ENCODE data around the gene KRTAP2-3.
"Not testable (repeated sequence)": the region's sequence is repeated elsewhere in the genome, so short reads cannot be mapped to it uniquely, and the experiment has no call there.

KRTAP2-3 gene

DNA sequence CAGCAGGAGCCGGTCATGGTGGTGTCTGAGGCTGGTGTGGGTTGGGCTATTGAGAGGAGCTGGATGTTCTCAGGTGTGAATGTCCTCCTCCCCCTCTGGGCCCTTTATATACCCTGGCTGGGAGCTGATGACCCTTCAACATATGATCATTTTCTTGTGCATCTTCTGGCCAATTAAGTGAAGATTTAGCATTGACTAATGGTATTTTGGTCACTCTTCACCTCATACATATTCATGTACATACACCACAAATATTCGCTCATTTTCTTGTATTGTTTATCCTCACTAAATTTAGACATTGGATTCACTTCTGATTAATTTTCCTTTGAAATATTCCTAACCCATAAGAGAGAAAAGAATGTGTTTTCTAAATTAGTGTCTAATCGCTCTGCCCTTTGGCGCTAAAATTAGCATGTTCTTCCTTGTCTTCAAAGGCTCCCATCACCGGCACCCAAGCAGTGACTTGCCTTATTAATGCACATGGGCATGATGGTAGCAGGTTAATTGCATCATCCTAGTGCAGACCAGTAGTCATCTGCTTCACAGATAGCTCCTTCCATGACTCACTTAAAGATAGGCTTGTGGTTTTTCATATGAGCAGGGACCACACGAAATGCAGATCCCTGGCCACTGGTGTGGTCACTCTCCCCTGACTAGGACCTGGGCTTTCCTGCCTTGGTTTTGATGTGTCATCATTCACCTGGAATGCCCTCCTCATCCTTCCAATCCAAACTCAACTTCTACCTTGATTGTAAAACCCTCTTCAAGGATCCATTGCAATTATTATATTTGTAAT lies 6.1 kb upstream of the KRTAP2-3 start, which contains the start of gene KRTAP2-4:
TSS of gene KRTAP2-4 (minus strand) at position 51 of the 796 bp plus-strand sequence. CDS start at position 17, 34 bp downstream.
- no peak for DNase-seq

DNA sequence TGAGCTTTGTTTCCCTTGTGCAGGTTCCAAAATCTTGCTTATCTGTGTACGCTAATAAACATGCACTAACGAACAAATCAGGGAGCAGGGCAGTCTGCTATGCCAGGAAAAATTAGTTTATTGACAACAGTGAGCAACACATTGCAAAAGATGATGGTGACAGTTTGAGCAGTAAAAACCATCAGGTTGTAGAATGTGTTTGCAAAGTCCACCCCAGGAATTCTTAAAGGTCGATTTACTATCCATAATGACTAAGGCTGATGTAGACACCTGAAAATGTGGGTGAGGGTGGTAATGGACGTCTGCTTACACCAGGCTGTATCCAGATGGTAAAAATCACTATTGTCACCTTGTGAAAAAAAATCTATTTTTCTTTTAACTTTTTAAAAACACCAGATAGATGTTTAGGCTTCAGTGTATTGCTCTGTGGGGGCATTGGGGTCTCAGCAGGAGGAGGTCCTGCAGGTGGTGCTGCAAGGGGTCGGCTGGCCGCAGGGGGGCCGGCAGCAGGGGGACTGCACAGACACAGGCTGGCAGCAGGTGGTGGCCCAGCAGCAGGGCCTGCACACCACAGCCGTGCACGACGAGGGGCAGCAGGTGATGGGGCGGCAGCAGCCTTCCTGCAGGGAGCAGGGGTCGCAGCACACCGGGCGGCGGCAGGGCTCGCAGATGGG lies 5.2 kb upstream of the KRTAP2-3 start:
- DNase-seq = not testable (repeated sequence)

- no peak for DNase-seq
Observed at GRCh38 chr17:41064301-41064700, 4.4 kb upstream of the KRTAP2-3 start.

- DNase-seq = no peak
Observed at GRCh38 chr17:41063449-41063848, 3.5 kb upstream of the KRTAP2-3 start.

DNA sequence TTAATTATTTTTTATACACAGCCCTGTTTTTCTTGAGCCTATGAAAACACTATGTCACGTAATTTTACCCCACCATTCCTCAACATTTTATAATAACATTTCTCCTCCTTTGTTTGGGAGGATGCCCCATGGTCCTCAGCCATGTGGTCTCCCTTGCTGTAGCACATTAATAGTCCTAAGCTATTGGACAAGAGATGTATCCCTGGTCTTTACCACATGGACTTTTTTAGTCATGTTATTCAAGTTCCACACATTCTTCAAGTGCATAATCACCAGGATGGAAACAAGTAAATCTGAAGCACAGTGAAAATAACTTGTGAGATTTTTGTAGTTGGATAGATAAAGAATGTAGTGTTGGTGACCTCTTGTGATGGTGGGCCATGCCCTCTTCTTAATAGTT lies 2.0 kb upstream of the KRTAP2-3 start:
- no peak for DNase-seq

- DNase-seq = not testable (repeated sequence)
Observed at GRCh38 chr17:41059276-41060051, 450 bp downstream of the KRTAP2-3 start.

GRCh38 chr17:41058741-41059140 lies 1.2 kb downstream of the KRTAP2-3 start:
- no peak for DNase-seq

GRCh38 chr17:41057547-41057946 lies 2.4 kb downstream of the KRTAP2-3 start:
- DNase-seq = no peak

GRCh38 chr17:41055130-41055529 lies 4.8 kb downstream of the KRTAP2-3 start, which contains the start of gene KRTAP2-2:
TSS of gene KRTAP2-2 (minus strand) at chr17:41055230. CDS start at chr17:41055211, 19 bp downstream.
- DNase-seq = not testable (repeated sequence)

- not testable (repeated sequence) for DNase-seq
Observed at GRCh38 chr17:41054556-41054955, 5.4 kb downstream of the KRTAP2-3 start.

- DNase-seq = no peak
Observed at GRCh38 chr17:41054025-41054424, 5.9 kb downstream of the KRTAP2-3 start.

GRCh38 chr17:41052566-41052965 lies 7.3 kb downstream of the KRTAP2-3 start:
- DNase-seq = no peak

DNA sequence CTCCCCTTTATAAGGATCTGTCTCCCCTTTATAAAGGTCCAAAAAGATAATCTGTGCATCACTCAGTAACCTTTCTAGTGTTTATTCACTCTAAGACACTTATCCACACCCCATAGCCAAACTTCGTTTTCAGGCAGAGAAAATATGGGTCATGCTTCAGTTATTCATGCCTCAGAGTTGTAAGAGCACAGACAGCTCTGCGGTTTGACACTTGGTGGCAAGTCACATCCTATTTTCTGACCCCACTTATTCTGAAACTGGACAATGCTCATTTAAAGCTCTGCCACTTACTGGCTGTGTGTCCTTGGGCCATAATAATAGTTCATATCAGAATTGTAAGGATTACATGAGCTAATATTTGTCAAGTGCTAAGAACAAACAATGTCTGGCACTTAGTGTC lies 10.8 kb downstream of the KRTAP2-3 start:
- DNase-seq = no peak

GRCh38 chr17:41048441-41048840 lies 11.5 kb downstream of the KRTAP2-3 start:
- no peak for DNase-seq

GRCh38 chr17:41046735-41047465 lies 13.0 kb downstream of the KRTAP2-3 start, which contains the start of gene KRTAP2-1:
TSS of gene KRTAP2-1 (minus strand) at chr17:41047316. CDS start at chr17:41047267, 49 bp downstream.
- DNase-seq = not testable (repeated sequence)

DNA sequence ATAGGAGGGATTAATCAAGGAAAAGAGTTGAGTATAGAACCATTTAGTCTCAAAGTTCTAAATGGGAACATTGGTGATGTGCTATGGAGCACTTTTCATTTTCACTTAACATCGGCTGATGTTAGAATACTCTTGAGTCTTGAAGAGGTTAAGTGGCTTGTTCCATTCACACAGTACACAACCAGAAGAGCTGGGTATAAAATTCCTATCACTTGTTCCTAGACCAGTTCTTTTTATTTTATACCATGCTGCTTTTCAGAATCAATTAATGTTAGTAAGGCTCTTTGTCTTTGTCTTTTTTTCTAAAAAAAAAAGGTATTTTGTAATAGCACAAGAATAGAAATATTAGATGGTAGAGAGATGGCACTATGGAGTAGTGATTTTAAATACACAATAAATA lies 17.0 kb downstream of the KRTAP2-3 start:
- no peak for DNase-seq

DNA sequence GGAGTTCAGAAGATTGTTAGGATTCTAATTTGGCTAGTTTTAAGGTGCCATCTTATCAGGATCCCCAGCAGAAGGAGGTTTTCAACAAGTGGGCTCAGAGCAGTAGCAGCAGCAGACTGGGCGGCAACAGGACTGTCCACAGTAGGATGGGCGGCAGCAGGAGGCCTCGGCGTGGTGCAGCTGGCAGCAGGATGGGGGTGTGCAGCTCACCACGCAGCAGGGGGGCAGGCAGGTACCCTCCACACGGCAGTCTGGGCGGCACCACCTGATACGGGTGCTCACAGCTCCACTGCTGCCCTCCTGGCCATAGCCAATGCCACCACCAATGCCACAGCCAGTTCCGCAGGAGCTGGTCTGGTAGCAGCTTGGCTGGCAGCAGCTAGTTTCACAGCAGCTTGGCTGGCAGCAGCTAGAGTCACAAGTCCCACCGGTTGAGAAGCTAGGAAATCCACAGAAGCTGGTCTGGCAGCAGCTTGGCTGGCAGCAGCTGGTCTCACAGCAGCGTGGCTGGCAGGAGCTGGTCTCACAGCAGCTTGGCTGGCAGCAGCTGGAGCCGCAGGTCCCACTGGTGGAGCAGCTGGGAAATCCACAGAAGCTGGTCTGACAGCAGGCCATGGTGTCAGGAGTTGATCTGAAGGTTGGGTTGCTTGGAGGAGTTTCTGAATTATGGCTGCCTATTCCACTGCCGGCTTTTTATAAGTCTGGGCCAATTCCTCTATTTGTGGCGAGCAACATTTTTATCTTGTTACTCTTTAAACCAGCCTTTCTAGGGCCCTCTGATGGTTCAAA lies 18.9 kb downstream of the KRTAP2-3 start, which contains the start of gene KRTAP1-1:
TSS of gene KRTAP1-1 (minus strand) at position 668 of the 789 bp plus-strand sequence. CDS start at position 615, 53 bp downstream.
- DNase-seq = not testable (repeated sequence)

GRCh38 chr17:41037853-41038350 lies 22.0 kb downstream of the KRTAP2-3 start:
- DNase-seq = no peak

DNA sequence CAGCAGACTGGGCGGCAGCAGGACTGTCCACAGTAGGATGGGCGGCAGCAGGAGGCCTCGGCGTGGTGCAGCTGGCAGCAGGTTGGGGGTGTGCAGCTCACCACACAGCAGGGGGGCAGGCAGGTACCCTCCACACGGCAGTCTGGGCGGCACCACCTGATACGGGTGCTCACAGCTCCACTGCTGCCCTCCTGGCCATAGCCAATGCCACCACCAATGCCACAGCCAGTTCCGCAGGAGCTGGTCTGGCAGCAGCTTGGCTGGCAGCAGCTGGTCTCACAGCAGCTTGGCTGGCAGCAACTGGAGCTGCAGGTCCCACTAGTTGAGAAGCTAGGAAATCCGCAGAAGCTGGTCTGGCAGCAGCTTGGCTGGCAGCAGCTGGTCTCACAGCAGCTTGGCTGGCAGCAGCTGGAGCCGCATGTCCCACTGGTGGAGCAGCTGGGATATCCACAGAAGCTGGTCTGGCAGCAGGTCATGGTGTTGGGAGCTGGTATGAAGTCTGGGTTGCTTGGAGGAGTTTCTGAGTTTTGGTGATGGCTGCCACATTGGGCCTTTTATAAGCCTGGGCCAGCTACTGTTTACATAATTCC lies 25.5 kb downstream of the KRTAP2-3 start, which contains the start of gene KRTAP1-3:
TSS of gene KRTAP1-3 (minus strand) at position 529 of the 590 bp plus-strand sequence. CDS start at position 476, 53 bp downstream.
- not testable (repeated sequence) for DNase-seq

DNA sequence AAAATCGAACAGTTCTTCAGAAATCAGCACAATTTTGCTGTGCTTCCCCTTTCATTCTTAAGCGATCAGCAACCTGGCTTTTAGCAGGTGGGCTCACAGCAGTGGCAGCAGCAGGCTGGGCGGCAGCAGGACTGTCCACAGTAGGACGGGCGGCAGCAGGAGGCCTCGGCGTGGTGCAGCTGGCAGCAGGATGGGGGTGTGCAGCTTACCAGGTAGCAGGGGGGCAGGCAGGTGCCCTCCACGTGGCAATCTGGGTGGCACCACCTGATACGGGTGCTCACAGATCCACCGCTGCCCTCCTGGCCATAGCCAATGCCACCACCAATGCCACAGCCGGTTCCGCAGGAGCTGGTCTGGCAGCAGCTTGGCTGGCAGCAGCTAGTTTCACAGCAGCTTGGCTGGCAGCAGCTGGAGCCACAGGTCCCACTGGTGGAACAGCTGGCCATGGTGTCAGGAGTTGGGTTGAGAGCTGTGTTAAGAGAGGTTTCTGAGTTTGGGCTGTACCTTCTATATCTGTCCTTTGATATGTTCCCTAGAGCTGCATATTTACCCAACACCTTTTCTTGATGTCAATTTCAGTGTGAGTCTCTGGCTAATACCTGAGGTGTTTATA lies 30.2 kb downstream of the KRTAP2-3 start, which contains the start of gene KRTAP1-4:
TSS of gene KRTAP1-4 (minus strand) at position 563 of the 613 bp plus-strand sequence. CDS start at position 446, 117 bp downstream.
- no peak for DNase-seq
